Lung (tissue), 12 donors: ENCODE data around the gene KCNJ11. TPM values are rescaled to one million over a fixed set of nuclear protein-coding genes. Genes with fewer than 3 reads are reported as not detected.

Experiments
- ATAC-seq: fragments of 200-7000 bp; cut with Tn5 transposase; one replicate; pipeline ENCODE4 v1.9.1; 2020; ENCODE audit warnings: moderate number of reproducible peaks; ENCODE audit not compliant: insufficient read depth, low FRiP score
- DNase-seq, 3 donors: peaks; one replicate each; pipeline ENCODE4 v3.0.0-alpha.2; 2013 to 2017
- H3K27ac ChIP-seq, 2 donors: one replicate each; pipeline ENCODE4 v1.5.1; 2013; ENCODE audit warnings: mild to moderate bottlenecking in 2 of 2, moderate library complexity in 2 of 2, control low read depth in 1 of 2, inconsistent platforms in 1 of 2, low read depth in 1 of 2, low read length in 1 of 2
- H3K27me3 ChIP-seq, 3 donors: one replicate each; pipeline ENCODE4 v1.5.1; 2013; ENCODE audit warnings: low read length in 2 of 3; ENCODE audit not compliant: control insufficient read depth in 3 of 3, insufficient read depth in 3 of 3
- H3K36me3 ChIP-seq, 4 donors: one replicate each; pipeline ENCODE4 v1.5.1; 2013; ENCODE audit warnings: low read length in 4 of 4, mild to moderate bottlenecking in 1 of 4, moderate library complexity in 1 of 4; ENCODE audit not compliant: control insufficient read depth in 4 of 4, insufficient read depth in 4 of 4
- H3K4me1 ChIP-seq, 5 donors: one replicate each; pipeline ENCODE4 v1.5.1; 2013; ENCODE audit warnings: low read length in 5 of 5, mild to moderate bottlenecking in 2 of 5, moderate library complexity in 1 of 5; ENCODE audit not compliant: control insufficient read depth in 5 of 5, insufficient read depth in 5 of 5
- H3K4me3 ChIP-seq: one replicate; pipeline ENCODE4 v1.5.1; 2013; ENCODE audit warnings: mild to moderate bottlenecking, control low read depth, moderate library complexity
- H3K9ac ChIP-seq, 2 donors: one replicate each; pipeline ENCODE4 v1.5.1; 2013; ENCODE audit warnings: low read length in 2 of 2, control low read depth in 1 of 2; ENCODE audit not compliant: insufficient read depth in 1 of 2
- H3K9me3 ChIP-seq, 4 donors: one replicate each; pipeline ENCODE4 v1.5.1; 2013; ENCODE audit warnings: low read length in 3 of 4, mild to moderate bottlenecking in 1 of 4, moderate library complexity in 1 of 4; ENCODE audit not compliant: control insufficient read depth in 4 of 4, insufficient read depth in 3 of 4
- CTCF ChIP-seq: IDR thresholded peaks from 2 replicates; pipeline ENCODE4 v1.5.1; 2012; ENCODE audit warnings: mild to moderate bottlenecking; ENCODE audit errors: control extremely low read depth, extremely low read depth
- WGBS, 2 donors: extraction: QIAGEN DNeasy Blood & Tissue Kit; methylation state at CpG; one replicate each; pipeline ENCODE4 v1.1.7; 2013; 5-methylcytosine and 5-hydroxymethylcytosine counted together
- polyA plus RNA-seq, 2 donors: library from polyadenylated mRNA; stranded (reverse); fragments of 200-250 nt; gene quantifications; one replicate each; pipeline ENCODE4 v1.2.1, GENCODE V29; 2013
- total RNA-seq, 2 donors: library from RNA; depleted of rRNA in 1 of 2; stranded (reverse); fragments of >200 nt in 1 of 2; gene quantifications; one replicate each; pipeline ENCODE4 v1.2.1, GENCODE V29; 2014 to 2021
- donor health status: control.
- donor health status: control.
- donor health status: Bipolar disorder and iron deficiency.
- donor health status: healthy.
- donor health status: DM: yes; HTN: yes; CAD: no.

Gene KCNJ11
- total and polyA plus RNA-seq, 4 donors, result 2.3 to 4.5 (median 2.8) TPM

GRCh38 chr11:17382046-17382728, 6.3 kb downstream of the KCNJ11 start:
- no peak overlapping the region for H3K9ac ChIP-seq
- H3K36me3 ChIP-seq, result peaks cover 0 to 3% (median 0%) of the 10 kb centered on the region in 4 donors
- peaks cover 0 to 4% (median 0%) of the 10 kb centered on the region in 4 donors for H3K9me3 ChIP-seq
- no peaks in the 10 kb centered on the region for H3K27me3 ChIP-seq
- no peak for TF ChIP-seq CTCF
- no peak overlapping the region for H3K4me3 ChIP-seq
- ATAC-seq (no peak), DNase-seq (no peak)
- peaks cover 0 to 9% (median 0%) of the 10 kb centered on the region in 5 donors for H3K4me1 ChIP-seq
- H3K27ac ChIP-seq, result no peak overlapping the region
- 84 to 91% methylated on average over 8 of the region's 8 CpGs for WGBS, 2 donors

GRCh38 chr11:17381156-17381555, 7.3 kb downstream of the KCNJ11 start:
- no peak for DNase-seq
- H3K4me1 ChIP-seq, result peaks cover 0 to 4% (median 0%) of the 10 kb centered on the region in 5 donors
- TF ChIP-seq CTCF, result no peak
- H3K27me3 ChIP-seq, result no peaks in the 10 kb centered on the region
- H3K4me3 ChIP-seq, result no peak overlapping the region
- H3K27ac ChIP-seq, result no peak overlapping the region
- H3K9me3 ChIP-seq, result peaks cover 0 to 4% (median 2%) of the 10 kb centered on the region in 4 donors
- H3K36me3 ChIP-seq, result peaks cover 0 to 3% (median 0%) of the 10 kb centered on the region in 4 donors
- no peak for ATAC-seq
- no peak overlapping the region for H3K9ac ChIP-seq
- WGBS, 2 donors, result 77 to 83% methylated on average over 4 of the region's 4 CpGs

- DNase-seq, result no peak
- Histone ChIP-seq H3K9ac (no peak overlapping the region), H3K27ac (no peak overlapping the region), H3K9me3 (peaks cover 0 to 6% (median 2%) of the 10 kb centered on the region in 4 donors), H3K4me1 (no peaks in the 10 kb centered on the region), H3K36me3 (peaks cover 0 to 4% (median 0%) of the 10 kb centered on the region in 4 donors), H3K27me3 (no peaks in the 10 kb centered on the region), H3K4me3 (no peak overlapping the region)
- WGBS, 2 donors, result 86 to 94% methylated on average over 7 of the region's 7 CpGs
- no peak for TF ChIP-seq CTCF
- ATAC-seq, result no peak
These were observed 8.9 kb downstream of the KCNJ11 start for GRCh38 chr11:17379383-17380180.
